HepG2 (cell line): ENCODE results near the gene DYNC1LI1. TPM values are rescaled to one million over a fixed set of nuclear protein-coding genes. Genes with fewer than 3 reads are reported as not detected.
A peak's percentile ranks its signal among the peaks of the same experiment; 100 is the strongest.

Source experiments
- ATF1 ChIP-seq: IDR thresholded peaks from 2 replicates; pipeline ENCODE4 v1.6.1; 2016; ENCODE audit warnings: mild to moderate bottlenecking, control low read depth
- CHD2 ChIP-seq: IDR thresholded peaks from 2 replicates; pipeline ENCODE4 v1.6.1; 2011; ENCODE audit warnings: low read depth, low read length, improper control_type of control experiment
- MBNL3 ChIP-seq: fragments of 250-450 bp; sonication (Bioruptor Pico); conservative IDR thresholded peaks from 2 replicates; pipeline ENCODE4 v1.8.0; 2022; ENCODE audit warnings: mild to moderate bottlenecking, inconsistent platforms
- MEIS1 ChIP-seq: sonication (generic); formaldehyde crosslinking; IDR thresholded peaks from 2 replicates; pipeline ENCODE4 v1.9.0; 2021; ENCODE audit warnings: mild to moderate bottlenecking, missing genetic modification reagents, moderate library complexity, borderline replicate concordance
- MTA1 ChIP-seq: sonication (generic); formaldehyde crosslinking; IDR thresholded peaks from 2 replicates; pipeline ENCODE4 v1.4.0; 2020; ENCODE audit warnings: missing genetic modification reagents, mild to moderate bottlenecking, borderline replicate concordance
- RFXANK ChIP-seq: IDR thresholded peaks from 2 replicates; pipeline ENCODE4 v1.6.1; 2016
- SMAD9 ChIP-seq: sonication (generic); formaldehyde crosslinking; IDR thresholded peaks from 2 replicates; pipeline ENCODE4 v1.5.1; 2020; ENCODE audit warnings: mild to moderate bottlenecking, missing genetic modification reagents
- TSC22D2 ChIP-seq: sonication (generic); formaldehyde crosslinking; IDR thresholded peaks from 2 replicates; pipeline ENCODE4 v1.5.1; 2020; ENCODE audit warnings: missing genetic modification reagents, mild to moderate bottlenecking, borderline replicate concordance
- YY1 ChIP-seq: IDR thresholded peaks from 2 replicates; pipeline ENCODE4 v1.6.1; 2011; ENCODE audit warnings: low read length, low read depth, moderate library complexity, mild to moderate bottlenecking; ENCODE audit not compliant: insufficient read depth, insufficient replicate concordance
- ZFY ChIP-seq: sonication (generic); formaldehyde crosslinking; IDR thresholded peaks from 2 replicates; pipeline ENCODE4 v1.4.0; 2020; ENCODE audit warnings: missing genetic modification reagents
- ZIK1 ChIP-seq: sonication (generic); formaldehyde crosslinking; IDR thresholded peaks from 2 replicates; pipeline ENCODE4 v1.5.0; 2020; ENCODE audit warnings: mild to moderate bottlenecking, low read depth, missing genetic modification reagents, borderline replicate concordance
- ZKSCAN5 ChIP-seq: sonication (generic); formaldehyde crosslinking; IDR thresholded peaks from 2 replicates; pipeline ENCODE4 v1.5.1; 2020; ENCODE audit warnings: mild to moderate bottlenecking, missing genetic modification reagents
- ZNF260 ChIP-seq: sonication (generic); formaldehyde crosslinking; IDR thresholded peaks from 2 replicates; pipeline ENCODE4 v1.4.0; 2020; ENCODE audit warnings: missing genetic modification reagents, low read depth, mild to moderate bottlenecking, borderline replicate concordance
- ZNF343 ChIP-seq: sonication (generic); formaldehyde crosslinking; IDR thresholded peaks from 2 replicates; pipeline ENCODE4 v1.4.0; 2020; ENCODE audit warnings: mild to moderate bottlenecking, missing genetic modification reagents
- ZNF510 ChIP-seq: sonication (generic); formaldehyde crosslinking; IDR thresholded peaks from 2 replicates; pipeline ENCODE4 v1.4.0; 2020; ENCODE audit warnings: low read depth, mild to moderate bottlenecking, missing genetic modification reagents
- ZNF572 ChIP-seq: sonication (generic); formaldehyde crosslinking; IDR thresholded peaks from 2 replicates; pipeline ENCODE4 v1.5.1; 2020; ENCODE audit warnings: mild to moderate bottlenecking, missing genetic modification reagents
- polyA plus RNA-seq, 8 experiments: library from polyadenylated mRNA; depleted of rRNA in 3 of 8; stranded (reverse) in 7 of 8; unstranded in 1 of 8; fragments of >200 nt; fragmentation: Illumina TruSeq in 4 of 8; extraction: Trizol in 4 of 8; gene quantifications; 2 replicates each; pipeline versions ENCODE4 v1.2.1 to v1.2.3, GENCODE V29; 2011 to 2016; ENCODE audit warnings: low read depth in 4 of 8, missing spikeins in 1 of 8, mixed read lengths in 1 of 8; ENCODE audit not compliant: insufficient read depth in 1 of 8
- total RNA-seq, 5 experiments: library from RNA; depleted of rRNA; stranded (reverse); fragments of >200 nt; fragmentation: Illumina TruSeq; extraction: Trizol; gene quantifications; 2 replicates each; pipeline ENCODE4 v1.2.3, GENCODE V29; 2016; ENCODE audit warnings: low read depth in 1 of 5
- TF ChIP-seq, protein P1 (sequence below): sonication (generic); formaldehyde crosslinking; IDR thresholded peaks from 2 replicates; pipeline ENCODE4 v1.4.0; 2020; ENCODE audit warnings: low read depth, missing genetic modification reagents
- TF ChIP-seq, protein P2 (sequence below): sonication (generic); formaldehyde crosslinking; IDR thresholded peaks from 2 replicates; pipeline ENCODE4 v1.9.0; 2021; ENCODE audit warnings: missing genetic modification reagents, mild to moderate bottlenecking, borderline replicate concordance
- TF ChIP-seq, protein P3 (sequence below): sonication (generic); formaldehyde crosslinking; conservative IDR thresholded peaks from 2 replicates; pipeline ENCODE4 v1.8.0; 2022; ENCODE audit warnings: mild to moderate bottlenecking, moderate library complexity, missing genetic modification reagents
- TF ChIP-seq, protein P4 (sequence below): sonication (generic); formaldehyde crosslinking; IDR thresholded peaks from 2 replicates; pipeline ENCODE4 v1.9.0; 2022; ENCODE audit warnings: low read depth, missing genetic modification reagents

Gene DYNC1LI1
- total and polyA plus RNA-seq, 2 of the 13 experiments (the other 11 are each of a cell fraction or from before 2014, with no cell fraction given), result 13.4 to 37.1 TPM

DNA sequence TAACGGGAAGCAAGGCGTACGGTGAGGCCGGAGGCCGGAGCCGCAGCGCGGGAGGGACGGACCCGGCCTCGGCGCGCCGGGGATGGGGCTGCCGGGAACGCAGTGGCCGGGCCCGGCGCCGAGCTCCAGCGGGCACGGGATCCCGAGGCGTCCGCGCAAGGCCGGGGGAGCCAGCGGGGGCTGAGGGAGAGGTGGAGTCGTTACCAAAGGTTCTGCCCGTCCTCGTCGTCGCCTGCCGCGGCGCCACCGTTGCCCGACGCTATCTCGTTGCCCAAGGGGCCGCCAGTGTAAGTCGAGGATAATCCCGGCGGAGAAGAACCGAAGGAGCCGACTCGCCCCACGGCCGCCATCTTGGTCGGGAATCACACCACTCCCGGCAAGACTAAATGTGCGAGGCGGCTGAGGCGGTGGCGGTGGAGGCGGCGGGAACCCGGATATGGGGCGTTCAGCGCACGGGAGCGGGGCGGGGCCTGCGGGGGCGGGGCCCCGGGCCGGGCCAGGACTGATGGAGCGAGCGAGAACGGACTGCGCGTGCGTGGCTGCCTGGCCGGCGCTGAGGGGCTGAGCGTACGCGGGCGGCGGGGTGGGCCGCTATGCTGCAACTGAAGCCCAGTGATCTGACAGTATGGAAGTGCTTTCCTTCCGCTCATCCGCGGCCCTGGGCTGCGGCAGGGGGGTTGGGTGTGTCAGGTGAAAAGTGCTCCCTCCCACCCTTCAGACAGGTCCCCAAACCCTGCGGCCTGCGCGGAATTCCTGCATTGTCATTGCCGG lies at the start of gene DYNC1LI1 (continued):
- TF ChIP-seq, protein P1, sequence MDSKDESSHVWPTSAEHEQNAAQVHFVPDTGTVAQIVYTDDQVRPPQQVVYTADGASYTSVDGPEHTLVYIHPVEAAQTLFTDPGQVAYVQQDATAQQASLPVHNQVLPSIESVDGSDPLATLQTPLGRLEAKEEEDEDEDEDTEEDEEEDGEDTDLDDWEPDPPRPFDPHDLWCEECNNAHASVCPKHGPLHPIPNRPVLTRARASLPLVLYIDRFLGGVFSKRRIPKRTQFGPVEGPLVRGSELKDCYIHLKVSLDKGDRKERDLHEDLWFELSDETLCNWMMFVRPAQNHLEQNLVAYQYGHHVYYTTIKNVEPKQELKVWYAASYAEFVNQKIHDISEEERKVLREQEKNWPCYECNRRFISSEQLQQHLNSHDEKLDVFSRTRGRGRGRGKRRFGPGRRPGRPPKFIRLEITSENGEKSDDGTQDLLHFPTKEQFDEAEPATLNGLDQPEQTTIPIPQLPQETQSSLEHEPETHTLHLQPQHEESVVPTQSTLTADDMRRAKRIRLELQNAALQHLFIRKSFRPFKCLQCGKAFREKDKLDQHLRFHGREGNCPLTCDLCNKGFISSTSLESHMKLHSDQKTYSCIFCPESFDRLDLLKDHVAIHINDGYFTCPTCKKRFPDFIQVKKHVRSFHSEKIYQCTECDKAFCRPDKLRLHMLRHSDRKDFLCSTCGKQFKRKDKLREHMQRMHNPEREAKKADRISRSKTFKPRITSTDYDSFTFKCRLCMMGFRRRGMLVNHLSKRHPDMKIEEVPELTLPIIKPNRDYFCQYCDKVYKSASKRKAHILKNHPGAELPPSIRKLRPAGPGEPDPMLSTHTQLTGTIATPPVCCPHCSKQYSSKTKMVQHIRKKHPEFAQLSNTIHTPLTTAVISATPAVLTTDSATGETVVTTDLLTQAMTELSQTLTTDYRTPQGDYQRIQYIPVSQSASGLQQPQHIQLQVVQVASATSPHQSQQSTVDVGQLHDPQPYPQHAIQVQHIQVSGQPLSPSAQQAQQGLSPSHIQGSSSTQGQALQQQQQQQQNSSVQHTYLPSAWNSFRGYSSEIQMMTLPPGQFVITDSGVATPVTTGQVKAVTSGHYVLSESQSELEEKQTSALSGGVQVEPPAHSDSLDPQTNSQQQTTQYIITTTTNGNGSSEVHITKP (CRISPR knock-in tag), result no peak
- TF ChIP-seq ZKSCAN5 (CRISPR knock-in tag) (no peak), ZNF510 (no peak), ZNF343 (CRISPR knock-in tag) (no peak; the same call in 1 of the 2 replicates), ZNF572 (CRISPR knock-in tag) (0 out of 2 replicates have a peak, but pooled peaks have one; percentile 29), CHD2 (no peak), MBNL3 (CRISPR knock-in tag) (no peak), YY1 (peak; percentile 95), ATF1 (CRISPR knock-in tag) (no peak), MTA1 (CRISPR knock-in tag) (peak; percentile 71; the same call in 1 of the 2 replicates), RFXANK (CRISPR knock-in tag) (no peak), MEIS1 (no peak; the same call in 1 of the 2 replicates), SMAD9 (CRISPR knock-in tag) (no peak), ZFY (CRISPR knock-in tag) (peak; percentile 86), TSC22D2 (CRISPR knock-in tag) (no peak), ZIK1 (peak; percentile 30; the same call in 1 of the 2 replicates), ZNF260 (CRISPR knock-in tag) (no peak)
- TF ChIP-seq, protein P2, sequence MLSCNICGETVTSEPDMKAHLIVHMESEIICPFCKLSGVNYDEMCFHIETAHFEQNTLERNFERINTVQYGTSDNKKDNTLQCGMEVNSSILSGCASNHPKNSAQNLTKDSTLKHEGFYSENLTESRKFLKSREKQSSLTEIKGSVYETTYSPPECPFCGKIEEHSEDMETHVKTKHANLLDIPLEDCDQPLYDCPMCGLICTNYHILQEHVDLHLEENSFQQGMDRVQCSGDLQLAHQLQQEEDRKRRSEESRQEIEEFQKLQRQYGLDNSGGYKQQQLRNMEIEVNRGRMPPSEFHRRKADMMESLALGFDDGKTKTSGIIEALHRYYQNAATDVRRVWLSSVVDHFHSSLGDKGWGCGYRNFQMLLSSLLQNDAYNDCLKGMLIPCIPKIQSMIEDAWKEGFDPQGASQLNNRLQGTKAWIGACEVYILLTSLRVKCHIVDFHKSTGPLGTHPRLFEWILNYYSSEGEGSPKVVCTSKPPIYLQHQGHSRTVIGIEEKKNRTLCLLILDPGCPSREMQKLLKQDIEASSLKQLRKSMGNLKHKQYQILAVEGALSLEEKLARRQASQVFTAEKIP, result no peak
- TF ChIP-seq, protein P3, sequence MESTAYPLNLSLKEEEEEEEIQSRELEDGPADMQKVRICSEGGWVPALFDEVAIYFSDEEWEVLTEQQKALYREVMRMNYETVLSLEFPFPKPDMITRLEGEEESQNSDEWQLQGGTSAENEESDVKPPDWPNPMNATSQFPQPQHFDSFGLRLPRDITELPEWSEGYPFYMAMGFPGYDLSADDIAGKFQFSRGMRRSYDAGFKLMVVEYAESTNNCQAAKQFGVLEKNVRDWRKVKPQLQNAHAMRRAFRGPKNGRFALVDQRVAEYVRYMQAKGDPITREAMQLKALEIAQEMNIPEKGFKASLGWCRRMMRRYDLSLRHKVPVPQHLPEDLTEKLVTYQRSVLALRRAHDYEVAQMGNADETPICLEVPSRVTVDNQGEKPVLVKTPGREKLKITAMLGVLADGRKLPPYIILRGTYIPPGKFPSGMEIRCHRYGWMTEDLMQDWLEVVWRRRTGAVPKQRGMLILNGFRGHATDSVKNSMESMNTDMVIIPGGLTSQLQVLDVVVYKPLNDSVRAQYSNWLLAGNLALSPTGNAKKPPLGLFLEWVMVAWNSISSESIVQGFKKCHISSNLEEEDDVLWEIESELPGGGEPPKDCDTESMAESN (CRISPR knock-in tag), result no peak; the same call in 1 of the 2 replicates
- TF ChIP-seq, protein P4, sequence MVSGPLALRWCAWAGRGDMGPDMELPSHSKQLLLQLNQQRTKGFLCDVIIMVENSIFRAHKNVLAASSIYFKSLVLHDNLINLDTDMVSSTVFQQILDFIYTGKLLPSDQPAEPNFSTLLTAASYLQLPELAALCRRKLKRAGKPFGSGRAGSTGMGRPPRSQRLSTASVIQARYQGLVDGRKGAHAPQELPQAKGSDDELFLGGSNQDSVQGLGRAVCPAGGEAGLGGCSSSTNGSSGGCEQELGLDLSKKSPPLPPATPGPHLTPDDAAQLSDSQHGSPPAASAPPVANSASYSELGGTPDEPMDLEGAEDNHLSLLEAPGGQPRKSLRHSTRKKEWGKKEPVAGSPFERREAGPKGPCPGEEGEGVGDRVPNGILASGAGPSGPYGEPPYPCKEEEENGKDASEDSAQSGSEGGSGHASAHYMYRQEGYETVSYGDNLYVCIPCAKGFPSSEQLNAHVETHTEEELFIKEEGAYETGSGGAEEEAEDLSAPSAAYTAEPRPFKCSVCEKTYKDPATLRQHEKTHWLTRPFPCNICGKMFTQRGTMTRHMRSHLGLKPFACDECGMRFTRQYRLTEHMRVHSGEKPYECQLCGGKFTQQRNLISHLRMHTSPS (CRISPR knock-in tag), result no peak; the same call in 1 of the 2 replicates
